HG03469 (cell line): ENCODE results near the gene CFAP99.
"Not testable (repeated sequence)": the region's sequence is repeated elsewhere in the genome, so short reads cannot be mapped to it uniquely, and the experiment has no call there.

Experiments
- ATAC-seq: cut with Tn5 transposase; IDR thresholded peaks from one replicate; pipeline ENCODE4 v1.9.1; 2021; ENCODE audit warnings: mild to moderate bottlenecking, moderate library complexity, moderate number of reproducible peaks; ENCODE audit not compliant: unreplicated experiment

CFAP99 gene

GRCh38 chr4:2418650-2419571 is at the start of gene CFAP99:
TSS of gene CFAP99 (plus strand) at chr4:2418955.
- peak; percentile 85 for ATAC-seq

- ATAC-seq, result no peak
Measured at GRCh38 chr4:2370597-2371320, 48.0 kb upstream of the CFAP99 start.

- no peak for ATAC-seq
Measured at GRCh38 chr4:2371765-2372487, 46.8 kb upstream of the CFAP99 start.

- ATAC-seq, result no peak
Measured at GRCh38 chr4:2372488-2373030, 46.2 kb upstream of the CFAP99 start.

DNA sequence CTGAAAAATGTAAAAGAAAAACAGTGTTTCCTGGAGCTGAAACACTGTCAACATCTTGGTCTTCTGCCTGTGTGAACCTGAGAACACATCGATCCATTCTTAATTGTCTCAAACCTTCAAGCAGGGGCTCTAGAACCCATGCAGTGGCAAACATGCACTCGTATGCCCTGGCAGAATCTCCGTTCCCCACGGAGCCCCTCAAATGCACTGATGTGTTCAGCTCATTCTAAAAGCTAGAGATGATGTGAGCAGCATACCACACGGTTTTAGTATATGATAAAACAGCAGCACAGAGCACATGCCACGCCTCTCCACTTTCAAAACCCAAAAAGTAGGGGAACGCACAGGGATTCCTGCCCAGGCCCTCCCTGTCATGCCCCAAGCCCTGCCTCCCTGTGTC is 45.2 kb upstream of the CFAP99 start:
- no peak for ATAC-seq

- no peak for ATAC-seq
Measured at GRCh38 chr4:2375427-2375826, 43.3 kb upstream of the CFAP99 start.

GRCh38 chr4:2377241-2377640 is 41.5 kb upstream of the CFAP99 start:
- no peak for ATAC-seq

DNA sequence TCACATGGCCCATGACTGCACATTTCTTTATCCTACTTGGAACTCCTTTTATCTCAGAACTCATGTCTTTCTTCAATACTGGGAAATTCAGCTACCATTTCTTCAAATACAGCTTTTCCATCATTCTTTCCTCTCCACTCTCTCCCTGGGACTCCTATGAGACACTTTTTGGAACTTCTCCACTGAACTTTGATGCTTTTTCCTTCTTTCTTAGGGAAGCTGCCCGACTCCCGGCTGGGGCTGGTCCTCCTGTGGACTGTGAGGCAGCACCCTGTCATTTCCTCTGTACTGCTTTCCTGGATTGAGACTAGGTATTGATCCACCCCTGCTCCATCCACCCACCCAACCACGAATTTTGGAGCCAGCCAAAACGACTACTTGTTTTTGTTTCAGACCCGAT is 40.4 kb upstream of the CFAP99 start:
- no peak for ATAC-seq

- no peak for ATAC-seq
Measured at GRCh38 chr4:2378898-2379297, 39.9 kb upstream of the CFAP99 start.

DNA sequence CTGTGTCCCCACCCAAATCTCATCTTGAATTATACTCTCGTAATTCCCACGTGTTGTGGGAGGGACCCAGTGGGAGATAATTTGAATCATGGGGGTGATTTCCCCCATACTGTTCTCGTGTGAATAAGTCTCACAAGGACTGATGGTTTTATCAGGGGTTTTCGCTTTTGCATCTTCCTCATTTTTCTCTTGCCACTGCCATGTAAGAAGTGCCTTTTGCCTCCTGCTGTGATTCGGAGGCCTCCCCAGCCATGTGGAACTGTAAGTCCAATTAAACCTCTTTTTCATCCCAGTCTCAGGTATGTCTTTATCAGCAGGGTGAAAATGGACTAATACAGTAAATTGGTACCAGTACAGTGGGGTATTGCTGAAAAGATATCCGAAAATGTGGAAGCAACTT is 38.2 kb upstream of the CFAP99 start:
- not testable (repeated sequence) for ATAC-seq

- not testable (repeated sequence) for ATAC-seq
Measured at GRCh38 chr4:2382769-2383202, 36.0 kb upstream of the CFAP99 start.

- not testable (repeated sequence) for ATAC-seq
Measured at GRCh38 chr4:2383220-2383631, 35.5 kb upstream of the CFAP99 start.

GRCh38 chr4:2383760-2384159 is 35.0 kb upstream of the CFAP99 start:
- ATAC-seq, result no peak

- no peak for ATAC-seq
Measured at GRCh38 chr4:2384245-2384644, 34.5 kb upstream of the CFAP99 start.

DNA sequence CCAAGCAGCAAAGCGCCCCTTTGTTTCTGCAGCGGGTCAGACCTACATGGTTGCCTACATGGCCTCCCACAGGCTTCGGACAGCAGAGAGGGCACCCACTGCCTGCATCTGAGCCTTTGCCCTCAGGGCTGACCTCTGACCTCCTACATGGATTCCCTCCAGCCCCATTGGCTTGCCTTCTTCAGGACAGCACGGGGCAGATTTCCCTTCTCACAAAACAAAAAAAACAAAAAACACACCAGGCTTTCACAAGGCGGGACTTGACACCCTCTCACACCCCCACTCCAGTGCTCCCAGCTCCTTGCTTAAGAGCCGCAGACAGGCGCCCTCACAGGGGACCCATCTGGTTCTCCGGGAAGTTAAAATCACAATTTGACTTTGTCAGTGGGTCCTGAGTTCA is 33.2 kb upstream of the CFAP99 start:
- ATAC-seq, result no peak

DNA sequence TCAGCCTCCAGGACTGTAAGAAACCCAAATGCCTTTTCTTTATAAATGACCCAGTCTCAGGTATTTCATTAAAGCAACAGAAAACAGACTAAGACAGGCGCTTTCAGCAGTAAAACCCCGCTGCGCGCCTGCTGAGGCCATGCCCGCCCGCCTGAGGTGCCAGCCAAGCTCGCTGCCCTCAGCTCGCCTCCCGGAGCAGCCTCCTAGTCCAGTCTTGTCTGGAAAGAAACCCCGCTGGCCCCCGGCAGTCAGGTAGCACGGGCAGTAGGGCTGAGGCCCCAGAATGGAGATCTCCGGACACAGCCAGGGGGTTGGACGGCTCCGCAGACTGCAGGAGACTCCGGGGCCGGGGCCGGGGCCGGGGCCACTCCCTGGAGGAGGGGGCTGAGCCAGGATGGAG is 32.0 kb upstream of the CFAP99 start:
- ATAC-seq, result no peak

- ATAC-seq, result no peak
Measured at GRCh38 chr4:2387218-2387617, 31.5 kb upstream of the CFAP99 start.

DNA sequence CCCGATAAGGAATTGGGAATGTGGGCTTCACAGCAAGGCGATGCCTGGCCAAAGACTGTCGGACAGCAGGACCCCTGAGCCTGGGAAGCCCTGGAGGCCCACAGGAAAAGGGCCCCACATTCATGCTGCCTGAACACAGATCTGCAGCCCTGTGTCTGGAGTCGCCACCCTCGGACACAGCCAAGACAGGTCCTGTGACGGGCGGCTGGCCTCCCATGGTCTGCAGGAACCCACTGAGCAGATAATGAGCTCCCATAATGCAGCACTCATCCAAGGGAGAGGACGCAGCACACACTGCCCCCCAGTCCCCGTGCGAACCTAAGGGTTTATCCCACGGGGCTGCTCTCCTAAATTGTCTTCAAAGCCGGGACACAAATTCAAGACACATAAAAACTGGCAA is 30.9 kb upstream of the CFAP99 start:
- no peak for ATAC-seq

DNA sequence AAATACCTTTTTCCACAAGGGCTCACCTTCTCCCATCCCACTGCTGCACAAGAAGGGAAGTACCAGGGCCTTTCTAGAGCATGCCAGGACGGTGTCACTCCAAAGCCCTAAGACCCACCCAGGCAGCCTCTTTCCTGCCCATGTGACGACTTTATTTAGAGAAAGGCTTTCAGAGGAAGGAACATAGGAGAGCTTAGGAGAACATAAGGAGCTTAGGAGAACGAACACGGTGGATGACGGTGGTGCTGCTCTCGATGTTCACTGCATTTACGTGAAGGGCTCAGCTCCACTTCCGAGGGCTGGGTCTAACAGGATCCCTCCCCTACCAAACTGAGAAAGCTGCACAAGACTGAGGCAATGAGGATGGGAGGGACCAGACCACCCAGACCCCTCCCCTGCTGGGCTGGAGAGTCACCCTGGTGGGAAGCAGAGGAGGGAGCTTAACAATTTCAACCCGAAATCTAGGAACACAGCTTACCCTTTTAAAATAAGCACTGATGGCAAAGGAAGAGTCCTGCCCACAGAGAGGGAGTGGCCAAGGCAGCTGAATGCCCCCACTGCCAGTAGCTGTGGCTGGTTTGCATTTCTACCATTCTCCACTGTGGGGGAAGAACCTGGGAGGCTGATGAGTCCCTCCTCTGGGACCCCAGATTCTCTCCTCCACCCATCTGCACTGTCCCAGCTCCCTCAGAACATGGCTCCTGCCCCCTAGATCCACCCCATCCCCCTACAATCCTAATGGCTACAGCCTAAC is 30.1 kb upstream of the CFAP99 start:
- no peak for ATAC-seq

DNA sequence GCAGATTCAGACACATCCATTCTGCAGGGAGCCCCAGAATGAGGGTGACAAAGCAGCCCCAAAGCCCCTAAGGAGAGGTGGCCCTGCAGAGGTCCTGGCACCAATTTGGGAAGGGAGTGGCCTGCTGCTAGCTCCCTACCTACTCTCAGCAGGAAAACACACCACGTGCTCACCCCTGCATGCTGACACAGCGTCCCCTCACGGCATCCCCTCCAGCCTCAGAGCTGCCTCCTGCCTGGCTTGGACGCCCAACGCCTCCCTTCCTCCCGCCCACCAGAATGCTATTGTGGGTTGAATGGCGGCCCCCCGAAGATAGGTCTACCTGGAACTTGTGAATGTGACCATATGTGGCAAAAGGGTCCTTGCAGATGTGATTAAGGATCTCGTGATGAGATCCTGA is 29.1 kb upstream of the CFAP99 start:
- no peak for ATAC-seq
